Suppressor macrophage (primary cell): ENCODE measurements around the gene CDH4.

Experiments
- DNase-seq, 4 experiments: peaks; one replicate each; pipeline ENCODE4 v3.0.0-alpha.2; 2020 to 2022

Gene CDH4

GRCh38 chr20:61801428-61801827 lies 549.4 kb downstream of the CDH4 start:
- DNase-seq: no peak

GRCh38 chr20:61801857-61802442 lies 549.9 kb downstream of the CDH4 start:
- no peak for DNase-seq

- DNase-seq: no peak
Measured at GRCh38 chr20:61802721-61803311, 550.8 kb downstream of the CDH4 start.

GRCh38 chr20:61803416-61803914 lies 551.4 kb downstream of the CDH4 start:
- DNase-seq: no peak

GRCh38 chr20:61803915-61804751 lies 552.1 kb downstream of the CDH4 start:
- DNase-seq: no peak

GRCh38 chr20:61804752-61805295 lies 552.8 kb downstream of the CDH4 start:
- DNase-seq: no peak

- DNase-seq: no peak
Measured at GRCh38 chr20:61805365-61805764, 553.3 kb downstream of the CDH4 start.

GRCh38 chr20:61805781-61806180 lies 553.7 kb downstream of the CDH4 start:
- DNase-seq: no peak

- DNase-seq: no peak
Measured at GRCh38 chr20:61806314-61806713, 554.3 kb downstream of the CDH4 start.

GRCh38 chr20:61806995-61807394 lies 554.9 kb downstream of the CDH4 start:
- DNase-seq: no peak

- no peak for DNase-seq
Measured at GRCh38 chr20:61807471-61808160, 555.6 kb downstream of the CDH4 start.

- no peak for DNase-seq
Measured at GRCh38 chr20:61808447-61808846, 556.4 kb downstream of the CDH4 start.

GRCh38 chr20:61809006-61809770 lies 557.1 kb downstream of the CDH4 start:
- no peak for DNase-seq

- DNase-seq: no peak
Measured at GRCh38 chr20:61810066-61810737, 558.1 kb downstream of the CDH4 start.

GRCh38 chr20:61810738-61811135 lies 558.7 kb downstream of the CDH4 start:
- no peak for DNase-seq

- no peak for DNase-seq
Measured at GRCh38 chr20:61811166-61811565, 559.1 kb downstream of the CDH4 start.

- no peak for DNase-seq
Measured at GRCh38 chr20:61812121-61812844, 560.2 kb downstream of the CDH4 start.

GRCh38 chr20:61812845-61813485 lies 560.9 kb downstream of the CDH4 start:
- no peak for DNase-seq

GRCh38 chr20:61813791-61814190 lies 561.7 kb downstream of the CDH4 start:
- no peak for DNase-seq

- no peak for DNase-seq
Measured at GRCh38 chr20:61814244-61814643, 562.2 kb downstream of the CDH4 start.
